ENCODE measurements around the gene MAGI2.
"Not testable (repeated sequence)": the region's sequence is repeated elsewhere in the genome, so short reads cannot be mapped to it uniquely, and the experiment has no call there.

MAGI2 gene

DNA sequence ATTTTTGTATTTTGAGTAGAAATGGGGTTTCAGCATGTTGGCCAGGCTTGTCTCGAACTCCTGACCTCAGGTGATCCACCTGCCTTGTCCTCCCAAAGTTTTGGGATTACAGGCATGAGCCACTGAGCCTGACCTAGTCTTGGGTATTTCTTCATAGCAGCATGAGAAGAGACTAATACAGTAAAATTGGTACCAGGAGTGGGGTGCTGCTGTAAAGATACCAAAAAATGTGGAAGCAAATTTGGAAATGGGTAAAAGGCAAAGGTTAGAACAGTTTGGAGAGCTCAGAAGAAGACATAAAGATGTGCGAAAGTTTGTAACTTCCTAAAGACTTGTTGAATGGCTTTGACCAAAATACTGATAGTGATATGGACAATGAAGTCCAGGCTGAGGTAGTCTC lies 433.8 kb downstream of the MAGI2 start:
- not testable (repeated sequence) for H3K27ac ChIP-seq (ENCODE audit: low read depth, low read length); H3K4me3 ChIP-seq (ENCODE audit: low read length); H3K4me1 ChIP-seq (ENCODE audit: control insufficient read depth, insufficient read depth, low read length); H3K27me3 ChIP-seq (ENCODE audit: control insufficient read depth, insufficient read depth, low read length); H3K9ac ChIP-seq (ENCODE audit: low read length); H3K36me3 ChIP-seq (ENCODE audit: control insufficient read depth, insufficient read depth, low read length)

DNA sequence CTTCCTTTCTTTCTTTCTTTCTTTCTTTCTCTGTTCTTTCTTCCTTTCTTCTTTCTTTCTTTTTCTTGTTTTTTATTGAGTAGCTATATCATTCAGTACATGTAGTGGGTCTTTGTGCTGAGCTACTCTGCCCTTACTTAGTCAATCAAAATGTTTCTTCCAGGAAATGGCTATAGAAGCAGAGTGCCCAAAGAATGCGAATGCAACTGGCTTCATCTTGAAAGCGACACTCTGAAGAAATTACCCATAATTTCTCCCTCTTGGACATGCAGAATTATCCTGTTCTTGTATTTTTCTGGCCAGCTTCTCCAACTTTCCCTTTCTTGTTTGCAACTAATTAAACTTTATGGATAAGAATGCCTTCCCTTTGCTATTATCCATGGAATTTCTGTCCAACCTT lies 441.5 kb downstream of the MAGI2 start:
- Histone ChIP-seq H3K36me3 (ENCODE audit: control insufficient read depth, insufficient read depth, low read length) (no peaks in the 10 kb centered on the region), H3K27ac (ENCODE audit: low read depth, low read length) (no peak overlapping the region), H3K4me3 (ENCODE audit: low read length) (no peak overlapping the region), H3K4me1 (ENCODE audit: control insufficient read depth, insufficient read depth, low read length) (no peaks in the 10 kb centered on the region), H3K27me3 (ENCODE audit: control insufficient read depth, insufficient read depth, low read length) (no peaks in the 10 kb centered on the region), H3K9ac (ENCODE audit: low read length) (no peak overlapping the region)

DNA sequence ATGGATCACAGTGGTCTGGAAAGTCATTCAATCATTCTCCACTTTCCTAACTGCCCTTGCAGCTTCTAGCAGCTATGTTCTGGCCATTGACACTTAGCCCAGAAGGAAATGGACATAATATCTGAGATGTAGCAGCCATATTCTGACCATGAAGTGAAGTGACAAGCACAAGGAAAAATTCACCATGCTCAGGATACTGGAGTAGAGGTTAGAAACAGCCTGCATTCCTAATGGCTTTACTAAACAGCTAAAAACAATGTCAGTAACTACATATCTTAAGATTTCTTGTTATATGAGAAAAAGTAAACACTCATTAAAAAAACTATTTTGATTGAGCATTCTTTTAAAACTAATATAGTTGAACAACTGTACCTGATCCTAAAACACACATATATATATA lies 443.8 kb downstream of the MAGI2 start:
- Histone ChIP-seq H3K27me3 (ENCODE audit: control insufficient read depth, insufficient read depth, low read length) (no peaks in the 10 kb centered on the region), H3K4me1 (ENCODE audit: control insufficient read depth, insufficient read depth, low read length) (no peaks in the 10 kb centered on the region), H3K9ac (ENCODE audit: low read length) (no peak overlapping the region), H3K27ac (ENCODE audit: low read depth, low read length) (no peak overlapping the region), H3K4me3 (ENCODE audit: low read length) (no peak overlapping the region), H3K36me3 (ENCODE audit: control insufficient read depth, insufficient read depth, low read length) (no peaks in the 10 kb centered on the region)

DNA sequence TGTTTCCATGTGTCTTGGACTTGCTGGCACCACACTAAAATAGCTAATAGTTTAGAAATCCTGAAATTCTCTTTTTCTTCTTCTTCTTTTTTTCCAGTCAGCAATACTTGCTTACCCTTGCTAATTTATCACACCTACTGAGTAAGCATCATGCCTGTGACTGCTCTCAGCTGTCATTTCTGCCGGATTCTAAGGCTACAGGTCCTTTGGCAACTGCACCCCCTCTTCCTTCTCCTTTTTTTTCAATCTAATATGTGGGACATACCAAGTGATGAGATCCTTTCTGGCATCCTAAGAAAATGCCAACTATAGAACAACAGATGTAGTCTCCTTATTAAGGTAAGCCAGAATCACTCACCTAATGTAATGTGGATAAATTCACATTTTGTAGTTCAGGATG lies 444.7 kb downstream of the MAGI2 start:
- Histone ChIP-seq H3K27me3 (ENCODE audit: control insufficient read depth, insufficient read depth, low read length) (no peaks in the 10 kb centered on the region), H3K36me3 (ENCODE audit: control insufficient read depth, insufficient read depth, low read length) (no peaks in the 10 kb centered on the region), H3K4me3 (ENCODE audit: low read length) (no peak overlapping the region), H3K27ac (ENCODE audit: low read depth, low read length) (no peak overlapping the region), H3K9ac (ENCODE audit: low read length) (no peak overlapping the region), H3K4me1 (ENCODE audit: control insufficient read depth, insufficient read depth, low read length) (no peaks in the 10 kb centered on the region)

DNA sequence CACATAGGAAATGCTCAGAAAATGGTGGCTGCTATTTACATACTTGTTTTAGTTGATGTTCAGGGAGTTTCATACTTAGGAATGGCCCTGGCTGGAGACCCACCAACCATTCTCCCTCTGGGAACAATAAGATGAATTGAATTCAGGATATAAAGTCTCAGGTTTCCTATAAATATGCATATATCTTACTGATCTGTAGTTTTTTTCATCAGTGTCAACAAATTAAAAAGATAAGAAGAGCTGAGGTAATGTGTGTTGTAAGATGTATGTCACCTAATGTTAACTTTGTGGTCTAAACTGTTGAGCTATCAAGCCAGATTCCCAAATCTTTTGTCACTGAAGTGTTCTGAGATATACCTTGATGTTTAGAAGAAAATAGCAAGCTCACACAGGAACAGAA lies 457.5 kb downstream of the MAGI2 start:
- Histone ChIP-seq H3K27ac (ENCODE audit: low read depth, low read length) (no peak overlapping the region), H3K4me1 (ENCODE audit: control insufficient read depth, insufficient read depth, low read length) (no peaks in the 10 kb centered on the region), H3K4me3 (ENCODE audit: low read length) (no peak overlapping the region), H3K36me3 (ENCODE audit: control insufficient read depth, insufficient read depth, low read length) (no peaks in the 10 kb centered on the region), H3K9ac (ENCODE audit: low read length) (no peak overlapping the region), H3K27me3 (ENCODE audit: control insufficient read depth, insufficient read depth, low read length) (no peaks in the 10 kb centered on the region)

DNA sequence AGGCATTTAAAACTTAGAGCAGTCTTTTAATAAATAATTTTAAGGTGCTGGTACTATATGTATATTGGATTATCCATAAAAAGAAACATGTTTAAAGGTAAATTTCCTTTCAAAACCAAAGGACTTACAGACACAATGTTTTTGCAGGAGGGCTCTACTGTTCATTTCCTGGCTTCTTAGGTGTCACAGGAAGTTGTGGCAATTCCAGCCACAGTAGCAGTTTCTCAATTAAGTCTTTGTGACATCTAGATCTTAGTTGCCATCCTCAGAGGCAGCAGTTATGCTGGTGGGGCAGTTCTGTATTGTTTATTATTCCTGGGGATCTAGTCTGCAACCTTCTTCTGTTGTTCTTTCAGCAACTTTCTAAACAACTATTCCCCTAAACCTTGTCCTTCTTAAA lies 460.1 kb downstream of the MAGI2 start:
- Histone ChIP-seq H3K4me3 (ENCODE audit: low read length) (no peak overlapping the region), H3K4me1 (ENCODE audit: control insufficient read depth, insufficient read depth, low read length) (no peaks in the 10 kb centered on the region), H3K36me3 (ENCODE audit: control insufficient read depth, insufficient read depth, low read length) (no peaks in the 10 kb centered on the region), H3K27ac (ENCODE audit: low read depth, low read length) (no peak overlapping the region), H3K27me3 (ENCODE audit: control insufficient read depth, insufficient read depth, low read length) (no peaks in the 10 kb centered on the region), H3K9ac (ENCODE audit: low read length) (no peak overlapping the region)

DNA sequence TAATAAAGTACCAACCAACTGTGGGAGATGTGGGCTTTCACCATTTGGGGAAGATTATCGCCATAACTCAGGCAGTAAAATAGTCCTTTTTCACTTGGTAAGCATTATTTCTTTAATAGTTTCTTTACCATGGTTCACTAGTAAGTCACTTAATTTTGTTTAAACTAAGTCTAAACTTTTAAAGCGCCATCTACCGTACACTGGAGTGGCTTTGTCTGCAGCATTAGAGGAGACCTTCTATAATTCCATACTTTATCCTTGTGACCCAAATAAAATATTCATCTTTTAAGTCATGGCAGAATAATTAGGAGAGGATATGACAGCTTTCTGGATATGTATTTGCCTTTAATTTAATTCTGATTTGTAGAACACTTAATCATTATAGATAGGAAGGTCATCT lies 468.0 kb downstream of the MAGI2 start:
- no peak overlapping the region for H3K9ac ChIP-seq (ENCODE audit: low read length)
- H3K36me3 ChIP-seq (ENCODE audit: control insufficient read depth, insufficient read depth, low read length), result no peaks in the 10 kb centered on the region
- no peaks in the 10 kb centered on the region for H3K27me3 ChIP-seq (ENCODE audit: control insufficient read depth, insufficient read depth, low read length)
- no peak overlapping the region for H3K4me3 ChIP-seq (ENCODE audit: low read length)
- H3K4me1 ChIP-seq (ENCODE audit: control insufficient read depth, insufficient read depth, low read length), result no peaks in the 10 kb centered on the region
- H3K27ac ChIP-seq (ENCODE audit: low read depth, low read length), result no peak overlapping the region

DNA sequence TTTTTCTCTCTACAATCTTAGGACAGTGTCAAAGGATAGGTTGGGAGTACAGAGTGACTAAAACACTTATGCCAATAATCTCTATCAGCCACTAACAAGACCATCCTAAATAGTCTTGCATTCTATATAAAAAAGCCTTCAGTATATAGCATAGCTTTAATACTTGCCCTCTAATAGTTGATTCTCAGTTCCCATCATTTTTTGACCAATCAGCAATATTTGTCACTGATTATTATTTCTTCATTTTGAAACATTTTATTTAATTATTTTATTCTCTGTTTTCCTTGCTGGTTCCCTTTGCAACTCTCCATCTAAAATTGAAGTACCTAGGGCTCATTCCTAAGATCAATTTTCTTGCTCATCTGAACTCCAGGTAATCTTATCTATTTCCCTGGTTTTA lies 470.0 kb downstream of the MAGI2 start:
- no peaks in the 10 kb centered on the region for H3K4me1 ChIP-seq (ENCODE audit: control insufficient read depth, insufficient read depth, low read length)
- no peaks in the 10 kb centered on the region for H3K27me3 ChIP-seq (ENCODE audit: control insufficient read depth, insufficient read depth, low read length)
- H3K9ac ChIP-seq (ENCODE audit: low read length), result no peak overlapping the region
- no peaks in the 10 kb centered on the region for H3K36me3 ChIP-seq (ENCODE audit: control insufficient read depth, insufficient read depth, low read length)
- no peak overlapping the region for H3K4me3 ChIP-seq (ENCODE audit: low read length)
- no peak overlapping the region for H3K27ac ChIP-seq (ENCODE audit: low read depth, low read length)

DNA sequence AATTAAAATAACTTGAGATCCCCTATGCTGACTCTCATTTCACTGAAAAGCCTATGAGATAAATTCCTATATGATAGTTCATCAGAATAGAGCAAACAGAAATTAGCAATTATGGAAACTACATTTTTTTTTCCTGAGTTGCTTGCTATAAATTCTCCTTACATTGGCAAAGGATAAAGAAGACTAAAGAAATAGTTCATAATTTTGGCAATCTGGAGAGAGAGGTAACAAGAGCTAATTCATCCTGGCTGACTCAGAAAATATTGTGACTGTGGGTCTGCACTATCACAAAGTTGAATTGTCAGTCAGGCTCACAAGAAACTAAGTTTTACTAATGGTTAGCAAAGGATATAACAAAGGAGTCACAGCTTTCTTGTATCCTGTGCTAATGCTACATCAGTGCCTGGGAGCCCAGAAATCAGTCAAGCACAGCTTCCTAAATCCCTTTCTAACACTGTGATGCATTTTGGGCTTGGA lies 483.0 kb downstream of the MAGI2 start:
- H3K27ac ChIP-seq (ENCODE audit: low read depth, low read length), result no peak overlapping the region
- no peak overlapping the region for H3K9ac ChIP-seq (ENCODE audit: low read length)
- no peaks in the 10 kb centered on the region for H3K4me1 ChIP-seq (ENCODE audit: control insufficient read depth, insufficient read depth, low read length)
- H3K36me3 ChIP-seq (ENCODE audit: control insufficient read depth, insufficient read depth, low read length), result no peaks in the 10 kb centered on the region
- H3K4me3 ChIP-seq (ENCODE audit: low read length), result no peak overlapping the region
- H3K27me3 ChIP-seq (ENCODE audit: control insufficient read depth, insufficient read depth, low read length), result no peaks in the 10 kb centered on the region

DNA sequence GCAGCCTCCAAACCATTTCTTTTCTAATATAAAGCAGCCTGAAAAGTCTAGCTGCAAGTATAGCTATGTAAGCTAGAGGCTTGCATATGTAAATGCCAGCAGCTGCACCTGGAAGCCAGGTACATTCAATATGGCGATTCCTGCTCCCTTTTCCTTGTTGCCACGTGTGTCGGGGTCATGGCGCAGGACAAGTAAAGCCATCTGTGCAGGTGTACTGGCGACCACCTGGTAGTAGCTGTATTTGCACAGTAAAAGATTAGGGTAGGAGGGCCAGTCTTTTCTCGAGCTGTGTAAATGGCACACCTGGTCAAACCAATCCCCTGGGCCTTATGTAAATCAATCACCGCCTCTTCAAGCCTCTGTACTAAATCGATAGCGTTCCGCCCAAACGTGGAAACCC lies 484.5 kb downstream of the MAGI2 start:
- H3K4me1 ChIP-seq (ENCODE audit: control insufficient read depth, insufficient read depth, low read length), result no peaks in the 10 kb centered on the region
- no peak overlapping the region for H3K27ac ChIP-seq (ENCODE audit: low read depth, low read length)
- no peaks in the 10 kb centered on the region for H3K36me3 ChIP-seq (ENCODE audit: control insufficient read depth, insufficient read depth, low read length)
- H3K27me3 ChIP-seq (ENCODE audit: control insufficient read depth, insufficient read depth, low read length), result no peaks in the 10 kb centered on the region
- H3K9ac ChIP-seq (ENCODE audit: low read length), result no peak overlapping the region
- H3K4me3 ChIP-seq (ENCODE audit: low read length), result no peak overlapping the region

DNA sequence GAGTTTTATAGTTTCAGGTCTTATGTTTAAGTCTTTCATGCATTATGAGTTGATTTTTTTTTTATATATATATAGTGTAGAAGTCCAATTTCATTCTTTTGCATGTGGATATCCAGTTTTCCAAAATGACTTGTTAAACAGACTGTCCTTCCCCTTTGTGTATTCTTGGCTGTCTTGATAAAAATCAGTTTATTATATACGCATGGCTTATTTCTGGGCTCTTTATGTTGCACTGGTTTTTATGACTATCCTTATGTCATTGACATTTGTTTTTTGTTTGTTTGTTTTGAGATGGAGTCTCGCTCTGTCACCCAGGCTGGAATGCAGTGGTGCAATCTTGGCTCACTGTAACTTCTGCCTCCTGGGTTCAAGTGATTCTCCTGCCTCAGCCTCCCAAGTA lies 485.9 kb downstream of the MAGI2 start:
- H3K9ac ChIP-seq (ENCODE audit: low read length); H3K27me3 ChIP-seq (ENCODE audit: control insufficient read depth, insufficient read depth, low read length); H3K36me3 ChIP-seq (ENCODE audit: control insufficient read depth, insufficient read depth, low read length): not testable (repeated sequence)

DNA sequence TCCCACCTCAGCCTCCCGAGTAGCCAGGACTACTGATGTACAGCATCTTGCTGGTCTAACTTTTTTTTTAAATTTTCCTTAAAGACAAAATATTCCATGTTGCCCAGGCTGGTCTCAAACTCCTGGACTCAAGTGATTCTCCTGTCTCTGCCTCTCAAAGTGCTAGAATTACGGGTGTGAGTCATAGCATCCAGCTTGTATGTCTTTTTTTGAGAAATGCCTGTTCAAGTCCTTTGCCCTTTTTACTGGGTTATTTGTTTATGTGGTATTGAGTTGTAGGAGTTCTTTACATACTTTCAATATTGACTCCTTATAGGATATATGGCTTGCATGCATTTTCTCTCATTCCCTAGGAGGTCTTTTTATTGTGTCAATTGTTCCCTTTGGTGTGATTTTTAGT lies 486.4 kb downstream of the MAGI2 start:
- Histone ChIP-seq H3K4me1 (ENCODE audit: control insufficient read depth, insufficient read depth, low read length) (no peaks in the 10 kb centered on the region), H3K27me3 (ENCODE audit: control insufficient read depth, insufficient read depth, low read length) (no peaks in the 10 kb centered on the region), H3K27ac (ENCODE audit: low read depth, low read length) (no peak overlapping the region), H3K36me3 (ENCODE audit: control insufficient read depth, insufficient read depth, low read length) (no peaks in the 10 kb centered on the region), H3K4me3 (ENCODE audit: low read length) (no peak overlapping the region), H3K9ac (ENCODE audit: low read length) (no peak overlapping the region)

More for the DNA sequence above, 485.9 kb downstream of the MAGI2 start:
- not testable (repeated sequence) for H3K4me1 ChIP-seq (ENCODE audit: control insufficient read depth, insufficient read depth, low read length); H3K4me3 ChIP-seq (ENCODE audit: low read length); H3K27ac ChIP-seq (ENCODE audit: low read depth, low read length)

DNA sequence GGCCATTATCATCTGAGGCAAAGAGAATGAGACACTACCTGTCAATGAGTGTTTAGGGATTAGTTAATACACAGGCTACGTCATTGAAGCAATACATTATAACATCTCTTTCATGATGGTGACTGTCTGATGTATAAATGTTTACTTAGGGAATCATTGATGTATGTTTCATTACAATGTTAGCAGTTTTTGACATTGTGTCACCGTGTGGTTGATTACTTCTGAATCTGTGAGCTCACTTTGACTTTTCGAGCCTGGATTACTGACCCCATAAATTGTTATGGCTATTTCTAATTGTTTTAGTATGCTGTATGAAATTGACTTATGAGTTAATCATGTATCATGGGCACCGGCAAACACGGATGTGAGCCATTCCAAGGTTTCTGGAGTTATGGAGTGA lies 494.0 kb downstream of the MAGI2 start:
- H3K4me1 ChIP-seq (ENCODE audit: control insufficient read depth, insufficient read depth, low read length), result no peaks in the 10 kb centered on the region
- H3K4me3 ChIP-seq (ENCODE audit: low read length), result no peak overlapping the region
- H3K27ac ChIP-seq (ENCODE audit: low read depth, low read length), result no peak overlapping the region
- no peaks in the 10 kb centered on the region for H3K27me3 ChIP-seq (ENCODE audit: control insufficient read depth, insufficient read depth, low read length)
- H3K9ac ChIP-seq (ENCODE audit: low read length), result no peak overlapping the region
- H3K36me3 ChIP-seq (ENCODE audit: control insufficient read depth, insufficient read depth, low read length), result no peaks in the 10 kb centered on the region

DNA sequence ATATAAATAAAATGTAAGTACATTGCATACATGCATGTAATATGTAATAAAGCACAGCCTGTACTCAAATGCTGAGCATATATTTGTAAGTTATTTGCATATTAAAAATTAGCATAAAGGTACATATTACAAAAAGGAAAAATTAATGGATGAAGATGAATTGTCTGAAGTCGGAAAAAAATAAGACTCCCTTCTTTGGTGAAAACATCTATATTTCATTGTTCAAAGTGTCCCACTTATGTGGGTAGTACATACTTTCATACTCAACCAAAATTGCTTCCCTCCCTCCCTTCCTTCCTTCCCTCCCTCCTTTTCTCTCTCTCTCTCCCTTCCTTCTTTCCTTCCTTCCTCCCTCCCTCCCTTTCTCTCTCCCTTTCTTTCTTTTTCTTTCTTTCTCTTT lies 498.1 kb downstream of the MAGI2 start:
- Histone ChIP-seq H3K4me1 (ENCODE audit: control insufficient read depth, insufficient read depth, low read length) (no peaks in the 10 kb centered on the region), H3K27me3 (ENCODE audit: control insufficient read depth, insufficient read depth, low read length) (no peaks in the 10 kb centered on the region), H3K36me3 (ENCODE audit: control insufficient read depth, insufficient read depth, low read length) (no peaks in the 10 kb centered on the region), H3K9ac (ENCODE audit: low read length) (no peak overlapping the region), H3K27ac (ENCODE audit: low read depth, low read length) (no peak overlapping the region), H3K4me3 (ENCODE audit: low read length) (no peak overlapping the region)

Data from rectal smooth muscle tissue (tissue), 1 donor.